ENCODE data around the gene AMZ2.
"Not testable (repeated sequence)": the region's sequence is repeated elsewhere in the genome, so short reads cannot be mapped to it uniquely, and the experiment has no call there.

The AMZ2 gene

GRCh38 chr17:68277807-68278206 lies 30.0 kb downstream of the AMZ2 start:
- no peak for DNase-seq (ENCODE audit: low read depth)
- H3K4me3 ChIP-seq (ENCODE audit: low read depth, low read length): no peak overlapping the region

GRCh38 chr17:68281965-68282364 lies 34.1 kb downstream of the AMZ2 start:
- not testable (repeated sequence) for H3K4me3 ChIP-seq (ENCODE audit: low read depth, low read length); DNase-seq (ENCODE audit: low read depth)

- no peak for DNase-seq (ENCODE audit: low read depth)
- H3K4me3 ChIP-seq (ENCODE audit: low read depth, low read length): no peak overlapping the region
Observed at GRCh38 chr17:68288375-68288774, 40.5 kb downstream of the AMZ2 start.

- no peak overlapping the region for H3K4me3 ChIP-seq (ENCODE audit: low read depth, low read length)
- no peak for DNase-seq (ENCODE audit: low read depth)
Observed at GRCh38 chr17:68288804-68289203, 41.0 kb downstream of the AMZ2 start.

DNA sequence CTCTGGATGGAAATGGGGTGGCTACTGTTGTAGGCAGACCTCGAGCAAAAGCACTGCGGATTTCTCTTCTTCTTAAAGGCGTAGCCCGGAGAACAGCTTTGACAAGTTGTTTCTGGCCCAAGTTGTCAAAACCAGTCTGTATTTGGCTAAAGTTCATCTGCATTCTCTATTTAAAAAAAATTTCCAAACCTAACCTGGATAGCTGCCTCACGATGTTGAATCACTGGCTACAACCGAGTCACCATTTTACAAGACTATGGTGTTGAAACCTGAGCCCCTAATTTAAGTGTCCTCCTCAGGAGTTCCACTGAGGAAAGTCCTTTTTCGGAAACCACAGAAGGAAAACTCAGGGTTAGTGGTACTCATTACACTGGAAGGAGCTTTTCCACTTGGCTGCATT lies 41.6 kb downstream of the AMZ2 start:
- H3K4me3 ChIP-seq (ENCODE audit: low read depth, low read length): no peak overlapping the region

DNA sequence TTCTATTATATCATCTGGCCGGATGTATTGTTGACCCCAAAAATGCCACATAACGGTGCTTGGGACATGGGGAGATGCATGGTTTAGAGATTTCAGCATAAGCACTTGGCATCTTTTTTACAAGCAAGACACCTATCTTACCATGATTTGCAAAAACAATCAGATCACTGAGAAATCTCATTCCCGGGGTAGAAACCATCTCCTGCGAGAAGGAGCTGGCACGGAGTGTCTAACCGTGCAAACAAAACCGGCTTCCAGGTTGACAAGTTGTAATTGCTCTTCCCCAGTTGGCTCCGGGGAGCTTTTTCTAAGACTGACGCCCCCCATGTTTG lies 42.1 kb downstream of the AMZ2 start:
- no peak overlapping the region for H3K4me3 ChIP-seq (ENCODE audit: low read depth, low read length)
- DNase-seq (ENCODE audit: low read depth): no peak

More for the DNA sequence above, 41.6 kb downstream of the AMZ2 start:
- DNase-seq (ENCODE audit: low read depth): no peak

GRCh38 chr17:68290268-68290954 lies 42.6 kb downstream of the AMZ2 start:
- no peak for DNase-seq (ENCODE audit: low read depth)
- peak overlapping the region; percentile 63 for H3K4me3 ChIP-seq (ENCODE audit: low read depth, low read length)

DNA sequence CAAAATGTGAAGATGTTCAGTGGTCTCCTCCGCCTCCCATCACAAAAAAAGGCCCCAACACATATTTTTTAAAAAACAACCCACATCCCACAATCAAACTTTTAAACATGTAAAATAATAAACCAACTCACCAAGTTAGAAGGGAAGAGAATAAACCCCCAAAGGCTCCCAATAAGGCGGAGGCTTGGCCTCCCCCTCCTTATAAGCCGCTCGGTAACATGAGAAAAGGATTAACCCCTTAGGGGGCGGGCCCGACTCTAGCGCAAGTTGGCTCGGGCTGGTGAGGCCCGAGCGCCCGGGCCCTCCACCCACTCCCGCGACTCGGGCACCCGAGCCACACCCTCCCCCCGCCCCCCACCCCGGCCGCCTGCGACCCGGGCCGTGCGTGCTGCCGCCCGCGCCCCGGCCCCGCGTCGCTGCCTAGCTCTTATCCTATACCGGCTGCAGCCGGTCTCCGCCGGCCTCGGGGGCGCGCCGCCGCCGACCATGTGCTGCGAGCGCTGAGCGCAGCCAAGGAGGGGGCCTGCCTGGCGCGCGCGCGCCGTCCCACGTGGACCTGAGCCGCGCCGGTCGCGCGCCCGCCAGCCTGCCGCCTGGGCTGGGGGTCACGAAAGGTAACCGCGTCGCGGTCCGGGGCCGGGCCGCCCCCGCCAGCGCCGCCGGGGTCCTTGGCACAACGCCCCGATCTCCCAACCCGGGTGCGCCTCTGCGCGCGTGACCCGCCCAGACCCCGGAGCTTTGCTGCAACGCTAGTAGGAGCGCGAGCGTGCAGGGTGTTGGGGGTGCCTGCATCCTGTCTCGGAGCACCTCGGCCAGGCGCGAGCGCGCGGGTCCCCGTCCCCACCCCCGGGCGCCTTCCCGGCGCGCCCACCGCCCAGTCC lies 43.4 kb downstream of the AMZ2 start, which contains the start of the genes ARSG and SLC16A6:
Gene ARSG, plus strand, starts transcription at position 541 of the 881 bp plus-strand sequence. CDS start 15,999 bp downstream, outside the sequence.
Gene SLC16A6, minus strand, starts transcription at position 173 of the 881 bp plus-strand sequence. CDS start 12,807 bp downstream, outside the sequence.
- DNase-seq (ENCODE audit: low read depth): no peak
- H3K4me3 ChIP-seq (ENCODE audit: low read depth, low read length): peak within 1 kb of the TSS; percentile 63

DNA sequence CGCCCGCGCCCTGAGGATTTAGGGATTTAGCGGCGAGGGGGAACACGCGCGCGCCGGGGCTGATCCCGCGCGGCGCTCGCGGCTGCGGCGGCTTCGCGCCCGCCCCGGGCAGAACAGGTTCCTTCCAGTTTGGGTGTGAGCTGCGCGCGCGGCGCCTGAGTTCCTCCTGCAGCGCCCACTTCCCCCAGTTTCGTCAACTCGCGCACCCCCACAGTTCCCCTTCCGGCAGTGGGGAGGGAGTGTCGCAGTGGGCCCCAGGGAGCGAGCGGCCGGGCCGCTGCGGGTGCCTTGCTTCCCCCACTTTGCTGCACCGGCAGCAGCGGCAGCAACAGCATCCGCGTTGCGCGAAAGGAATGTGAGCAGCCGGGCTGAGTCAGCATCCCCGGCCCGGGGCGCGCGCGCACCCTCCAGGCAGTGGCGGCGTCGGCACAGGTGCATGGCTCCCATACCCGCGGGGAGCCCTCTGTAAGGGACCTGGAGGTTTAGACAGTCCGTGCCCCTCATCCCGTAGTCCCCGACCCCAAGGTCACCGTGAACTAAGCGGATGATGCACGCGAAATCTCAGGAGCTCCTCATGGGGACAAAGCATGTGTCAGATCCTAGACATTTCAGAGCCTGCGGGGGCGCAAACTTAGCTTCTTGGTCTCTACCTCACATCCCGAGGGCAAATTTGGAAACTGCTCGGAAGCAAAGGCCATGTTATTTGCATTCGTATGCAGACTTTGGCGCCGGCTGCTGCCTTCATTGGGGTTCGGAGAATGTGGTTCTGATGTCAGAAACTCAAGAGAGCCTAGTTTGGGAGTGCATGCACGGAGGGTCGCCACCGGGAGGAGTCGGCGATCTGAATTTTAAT lies 44.2 kb downstream of the AMZ2 start:
- no peak for DNase-seq (ENCODE audit: low read depth)
- peak overlapping the region; percentile 63 for H3K4me3 ChIP-seq (ENCODE audit: low read depth, low read length)

DNA sequence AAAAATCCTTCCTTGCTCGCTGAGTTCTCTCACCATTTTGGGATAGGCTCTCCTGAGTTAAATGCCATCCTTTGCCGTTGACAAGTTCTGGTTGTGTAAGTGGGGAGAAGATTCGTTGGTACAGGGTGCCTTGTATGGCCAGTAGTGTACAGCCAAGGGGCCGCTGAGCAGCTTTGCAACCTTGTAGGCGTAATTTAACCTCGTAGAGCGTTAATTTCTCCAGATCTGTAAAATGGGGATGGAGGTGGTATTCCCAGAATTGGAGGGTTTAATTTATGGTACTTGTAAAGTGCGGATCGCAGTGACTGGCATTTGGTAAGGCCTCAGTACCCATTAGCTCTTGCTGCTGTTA lies 44.8 kb downstream of the AMZ2 start:
- no peak for DNase-seq (ENCODE audit: low read depth)
- H3K4me3 ChIP-seq (ENCODE audit: low read depth, low read length): no peak overlapping the region

- no peak for DNase-seq (ENCODE audit: low read depth)
- no peak overlapping the region for H3K4me3 ChIP-seq (ENCODE audit: low read depth, low read length)
Observed at GRCh38 chr17:68293490-68294195, 45.8 kb downstream of the AMZ2 start.

GRCh38 chr17:68294196-68294555 lies 46.3 kb downstream of the AMZ2 start:
- DNase-seq (ENCODE audit: low read depth): no peak
- H3K4me3 ChIP-seq (ENCODE audit: low read depth, low read length): no peak overlapping the region

DNA sequence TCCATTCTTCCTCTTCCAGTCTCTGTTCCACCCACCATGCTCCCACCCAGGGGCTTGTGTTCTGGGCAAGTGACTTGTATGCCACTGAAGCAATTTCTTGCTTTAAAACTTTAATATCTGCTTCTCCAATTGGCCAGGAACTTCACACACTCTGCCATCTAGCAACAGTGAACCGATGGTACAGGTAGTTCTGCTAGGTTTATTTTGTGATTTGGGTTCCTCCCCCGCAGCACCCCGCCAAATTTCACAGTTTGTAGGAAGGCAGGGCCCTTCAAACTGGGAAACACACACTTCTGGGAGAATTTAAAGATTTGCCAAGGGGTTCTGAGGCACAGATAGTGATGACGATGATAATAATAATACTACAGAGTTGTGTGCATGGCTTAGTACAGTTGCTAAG lies 46.8 kb downstream of the AMZ2 start:
- no peak overlapping the region for H3K4me3 ChIP-seq (ENCODE audit: low read depth, low read length)
- DNase-seq (ENCODE audit: low read depth): no peak

- DNase-seq (ENCODE audit: low read depth): no peak
- no peak overlapping the region for H3K4me3 ChIP-seq (ENCODE audit: low read depth, low read length)
Observed at GRCh38 chr17:68295086-68295485, 47.2 kb downstream of the AMZ2 start.

- no peak overlapping the region for H3K4me3 ChIP-seq (ENCODE audit: low read depth, low read length)
- DNase-seq (ENCODE audit: low read depth): no peak
Observed at GRCh38 chr17:68296217-68297191, 48.7 kb downstream of the AMZ2 start.

GRCh38 chr17:68297195-68297594 lies 49.4 kb downstream of the AMZ2 start:
- no peak for DNase-seq (ENCODE audit: low read depth)
- H3K4me3 ChIP-seq (ENCODE audit: low read depth, low read length): no peak overlapping the region

GRCh38 chr17:68298601-68299000 lies 50.8 kb downstream of the AMZ2 start:
- no peak for DNase-seq (ENCODE audit: low read depth)
- no peak overlapping the region for H3K4me3 ChIP-seq (ENCODE audit: low read depth, low read length)

- no peak for DNase-seq (ENCODE audit: low read depth)
- no peak overlapping the region for H3K4me3 ChIP-seq (ENCODE audit: low read depth, low read length)
Observed at GRCh38 chr17:68299817-68300216, 52.0 kb downstream of the AMZ2 start.
